Measurements from ENCODE around the gene POU2F2. TPM values are rescaled to one million over a fixed set of nuclear protein-coding genes. Genes with fewer than 3 reads are reported as not detected.

POU2F2 gene
- total and polyA plus RNA-seq, 2 donors (not counting 3 experiments of a cell fraction or from before 2014, with no cell fraction given): 4.0 to 4.1 TPM

- ChIA-PET POLR2A (no interaction called here), CTCF (interaction anchor here (1.3 to 3.9 kb wide), 2 partner anchors 10 to 17 kb away, joined by 4 to 29 read pairs; no protein-coding TSS in a partner anchor)
- dilution Hi-C loops (cut with MboI; ENCODE audit: extremely low pct_ligation_motif_present, low sequenced_read_pairs): no loop called here
These were observed 86.7 kb downstream of the POU2F2 start for GRCh38 chr19:42045575-42045974.

More at GRCh38 chr19:42045575-42045974, 86.7 kb downstream of the POU2F2 start:
- Histone ChIP-seq H3K4me3 (replicated peaks in 1 of 3; ENCODE audit: insufficient read depth in 1 of 3, low read depth in 1 of 3, low read length in 3 of 3) (no peak overlapping the region), H3K4me2 (ENCODE audit: insufficient read depth, low read length) (no peak overlapping the region), H3K27me3 (ENCODE audit: control insufficient read depth in 2 of 2, insufficient read depth in 2 of 2, low read length in 2 of 2) (no peaks in the 10 kb centered on the region), H3K36me3 (ENCODE audit: control insufficient read depth in 2 of 2, extremely low read depth in 1 of 2, insufficient read depth in 2 of 2, low read length in 2 of 2) (no peaks in the 10 kb centered on the region), H4K20me1 (replicated peaks; ENCODE audit: control insufficient read depth, extremely low read depth, insufficient read depth, low read length) (no peaks in the 10 kb centered on the region), H3K9me1 (replicated peaks; ENCODE audit: control insufficient read depth, extremely low read depth, insufficient read depth, low read length) (no peaks in the 10 kb centered on the region), H3K9ac (replicated peaks; ENCODE audit: extremely low read depth, insufficient read depth, low read length) (no peak overlapping the region), H2AFZ (ENCODE audit: low read depth, low read length) (no peak overlapping the region), H3K4me1 (ENCODE audit: control insufficient read depth, extremely low read depth, insufficient read depth, low read length) (no peaks in the 10 kb centered on the region), H3K27ac (ENCODE audit: insufficient read depth, low read depth, low read length) (no peak overlapping the region), H3K79me2 (ENCODE audit: control insufficient read depth, insufficient read depth, low read length) (no peaks in the 10 kb centered on the region), H3K9me3 (replicated peaks; ENCODE audit: control insufficient read depth, insufficient read depth, low read length) (no peaks in the 10 kb centered on the region)
- no TSS peak for BruUV-seq (replicated peaks)
- intact Hi-C loops (cut with micrococcal nuclease): no loop called here
- TF ChIP-seq GATA2 (IDR thresholded peaks at IDR 0.05; ENCODE audit: insufficient read depth, insufficient read length, low read depth, low read length): no peak
- TF ChIP-seq EZH2 (IDR thresholded peaks at IDR 0.05; ENCODE audit: borderline replicate concordance, low read depth, low read length, severe bottlenecking): no peak
- no peak for TF ChIP-seq MAX (IDR thresholded peaks at IDR 0.05; ENCODE audit: insufficient read depth, insufficient read length)
- no peak for TF ChIP-seq POLR2A (IDR thresholded peaks at IDR 0.05; ENCODE audit: low read depth, low read length)
- TF ChIP-seq POLR2AphosphoS5 (IDR thresholded peaks at IDR 0.05; ENCODE audit: insufficient read depth, low read depth, low read length): no peak
- TF ChIP-seq CTCF (IDR thresholded peaks at IDR 0.05; ENCODE audit: extremely low read depth in 1 of 2, insufficient read depth in 1 of 2, low read depth in 1 of 2, low read length in 2 of 2): no peak
- no peak for TF ChIP-seq FOS (IDR thresholded peaks at IDR 0.05; ENCODE audit: borderline replicate concordance, insufficient read depth, low read length)
- no peak for TF ChIP-seq MYC (IDR thresholded peaks at IDR 0.05; ENCODE audit: low read depth, low read length)
- no peak for TF ChIP-seq JUN (IDR thresholded peaks at IDR 0.05; ENCODE audit: borderline replicate concordance, insufficient read depth, insufficient read length, low read depth)
- DNase-seq (ENCODE audit: low read depth, low spot score) (no peak), FAIRE-seq (no peak)
